Anterior cingulate cortex (tissue), 58 donors: ENCODE data around the gene ZFAND3.

Experiments used
- DNase-seq, 58 donors: peaks; one replicate each; lab custom pipeline; 2025; lab: John Stamatoyannopoulos, UW

Gene ZFAND3

GRCh38 chr6:37819177-37819801 is at the start of gene ZFAND3:
TSS of gene ZFAND3 (plus strand) at chr6:37819727. CDS start at chr6:37819946, 219 bp downstream.
- peak; percentile 73 to 100 (median 96) for DNase-seq

GRCh38 chr6:37774028-37774680 is 45.4 kb upstream of the ZFAND3 start:
- DNase-seq = no peak

- DNase-seq = no peak
These were observed 43.0 kb upstream of the ZFAND3 start for GRCh38 chr6:37776566-37776965.

- DNase-seq = no peak
These were observed 42.2 kb upstream of the ZFAND3 start for GRCh38 chr6:37777272-37777834.

GRCh38 chr6:37779111-37779800 is 40.3 kb upstream of the ZFAND3 start:
- no peak for DNase-seq

GRCh38 chr6:37779902-37780628 is 39.5 kb upstream of the ZFAND3 start:
- no peak for DNase-seq

- no peak for DNase-seq
These were observed 37.7 kb upstream of the ZFAND3 start for GRCh38 chr6:37781788-37782187.

- peak in 50 of 58 donors; percentile 10 to 78 (median 34) for DNase-seq
These were observed 36.3 kb upstream of the ZFAND3 start for GRCh38 chr6:37783025-37783855.

GRCh38 chr6:37783856-37784584 is 35.5 kb upstream of the ZFAND3 start:
- peak in 29 of 58 donors; percentile 12 to 66 (median 32) for DNase-seq

- peak in 15 of 58 donors; percentile 2 to 48 (median 9) for DNase-seq
These were observed 35.0 kb upstream of the ZFAND3 start for GRCh38 chr6:37784585-37784967.

- peak in 1 of 58 donors; percentile 48 for DNase-seq
These were observed 34.4 kb upstream of the ZFAND3 start for GRCh38 chr6:37785002-37785662.

- DNase-seq = peak in 31 of 58 donors; percentile 4 to 69 (median 29)
These were observed 33.8 kb upstream of the ZFAND3 start for GRCh38 chr6:37785663-37786270.

- DNase-seq = no peak
These were observed 32.3 kb upstream of the ZFAND3 start for GRCh38 chr6:37787216-37787615.

- DNase-seq = no peak
These were observed 31.3 kb upstream of the ZFAND3 start for GRCh38 chr6:37788259-37788658.

- peak; percentile 29 to 95 (median 86) for DNase-seq
These were observed 28.2 kb upstream of the ZFAND3 start for GRCh38 chr6:37791156-37791919.

- DNase-seq = no peak
These were observed 27.0 kb upstream of the ZFAND3 start for GRCh38 chr6:37792457-37793033.

GRCh38 chr6:37793067-37793466 is 26.5 kb upstream of the ZFAND3 start:
- no peak for DNase-seq
